GM21723 (cell line): ENCODE data around the gene TBC1D26.
A peak's percentile ranks its signal among the peaks of the same experiment; 100 is the strongest.
"Not testable (repeated sequence)": the region's sequence is repeated elsewhere in the genome, so short reads cannot be mapped to it uniquely, and the experiment has no call there.

ENCODE experiments used
- ATAC-seq: cut with Tn5 transposase; IDR thresholded peaks from one replicate; pipeline ENCODE4 v1.9.1; 2021; ENCODE audit warnings: mild to moderate bottlenecking, moderate library complexity; ENCODE audit not compliant: unreplicated experiment

The TBC1D26 gene

GRCh38 chr17:15731900-15732299 is at the start of gene TBC1D26:
Gene TBC1D26, plus strand, starts transcription at chr17:15732283. Its CDS starts 3,066 bp downstream, at chr17:15735349.
- ATAC-seq = not testable (repeated sequence)

GRCh38 chr17:15683135-15683534 is 48.9 kb upstream of the TBC1D26 start:
- not testable (repeated sequence) for ATAC-seq

DNA sequence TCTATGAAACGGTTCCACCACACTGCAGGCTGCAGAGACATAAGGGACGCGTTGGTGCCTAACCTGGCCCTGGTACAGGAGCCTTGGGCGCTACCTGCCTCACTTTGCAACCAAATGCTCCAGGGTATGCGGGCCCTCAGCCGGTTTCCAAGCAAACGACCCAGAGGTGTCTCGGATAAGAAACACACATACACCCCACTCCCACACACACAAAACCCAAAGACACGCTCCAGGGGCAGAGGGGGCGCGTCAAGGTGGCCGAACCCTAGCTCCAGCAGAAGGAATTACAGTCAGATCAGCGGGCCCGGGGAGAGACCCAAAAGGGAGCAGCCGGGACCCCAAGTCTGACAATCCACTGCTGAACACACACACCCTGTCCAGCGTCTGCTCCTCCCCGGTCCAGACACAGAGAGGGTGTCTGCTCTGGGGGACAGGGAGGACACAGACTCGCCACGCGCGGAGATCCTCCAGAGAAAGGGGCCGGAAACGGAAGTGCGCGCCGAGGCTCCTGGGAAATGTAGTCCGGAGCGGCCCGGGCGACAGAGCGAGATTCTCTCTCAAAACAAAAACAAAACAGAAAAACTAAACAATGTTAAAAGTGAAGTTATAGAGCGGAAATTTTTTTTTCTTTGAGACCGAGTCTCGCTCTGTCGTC is 48.1 kb upstream of the TBC1D26 start, which contains the start of gene TRIM16:
TSS of gene TRIM16 (minus strand) at position 488 of the 655 bp plus-strand sequence. CDS start 32,702 bp downstream, outside the sequence.
- ATAC-seq = peak; percentile 86

GRCh38 chr17:15687494-15687893 is 44.6 kb upstream of the TBC1D26 start:
- ATAC-seq = not testable (repeated sequence)

DNA sequence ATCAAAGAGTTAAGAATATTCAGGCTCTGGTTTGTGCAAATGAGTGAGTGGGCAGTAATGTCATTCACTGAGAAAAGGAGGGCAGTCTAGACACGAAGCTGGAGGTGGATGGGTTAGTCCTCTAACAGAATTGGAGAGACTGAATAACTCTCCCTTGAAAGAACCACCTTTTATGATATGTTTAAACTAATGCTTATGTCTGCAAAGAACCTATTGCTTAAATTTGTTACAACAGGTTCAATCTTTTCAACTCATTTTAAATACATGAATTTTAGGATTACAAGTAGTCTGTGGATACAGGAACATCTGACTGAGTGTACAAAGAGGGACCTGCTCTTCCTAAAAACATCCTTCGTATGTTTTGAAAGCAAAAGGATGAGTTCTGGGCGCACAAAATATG is 33.1 kb upstream of the TBC1D26 start:
- not testable (repeated sequence) for ATAC-seq

GRCh38 chr17:15699413-15699924 is 32.6 kb upstream of the TBC1D26 start, which contains the start of gene ZNF286A:
Gene ZNF286A, plus strand, starts transcription at chr17:15699752. Its CDS starts 578 bp downstream, at chr17:15700330.
- ATAC-seq = peak; percentile 99

DNA sequence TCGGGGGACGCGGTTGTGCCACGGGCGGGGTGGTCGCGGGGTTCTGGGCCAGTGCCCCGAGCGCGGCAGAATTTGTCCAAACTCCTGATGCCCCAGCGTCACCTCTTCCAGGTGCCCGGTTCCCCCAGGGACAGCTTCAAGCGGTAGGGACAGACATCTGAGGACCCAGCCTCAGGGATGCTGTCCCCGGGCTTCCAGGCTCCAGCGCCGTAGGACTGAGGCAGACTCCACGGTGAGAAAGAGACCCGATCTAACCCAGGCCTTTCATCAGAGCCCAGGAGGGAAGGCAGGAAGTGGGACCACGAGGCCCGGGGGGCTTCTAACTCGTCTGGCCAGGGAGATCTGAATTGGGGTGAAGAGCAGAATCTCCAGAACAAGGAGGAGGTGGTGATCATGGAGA is 32.1 kb upstream of the TBC1D26 start:
- not testable (repeated sequence) for ATAC-seq

GRCh38 chr17:15704239-15704638 is 27.8 kb upstream of the TBC1D26 start:
- not testable (repeated sequence) for ATAC-seq

DNA sequence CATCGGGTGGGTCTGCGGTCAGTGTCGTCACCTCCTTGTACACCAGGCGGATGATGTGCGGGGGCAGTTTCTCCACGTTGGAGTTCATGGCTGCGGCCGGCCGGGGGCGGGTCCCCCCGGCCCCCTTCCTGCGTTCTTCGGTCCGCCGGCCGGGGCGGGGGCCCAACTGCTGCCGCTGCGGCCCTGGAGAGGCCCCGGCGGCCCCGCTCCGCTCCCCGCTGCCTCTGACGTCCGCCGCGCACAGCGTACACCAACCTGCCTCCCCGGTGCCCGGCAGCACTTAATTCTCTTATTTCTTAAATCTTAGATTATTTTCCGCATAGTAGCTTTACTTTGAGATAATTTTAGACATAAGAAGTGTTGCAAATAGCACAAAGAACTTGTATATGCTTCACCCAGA is 27.3 kb upstream of the TBC1D26 start:
- ATAC-seq = not testable (repeated sequence)

- not testable (repeated sequence) for ATAC-seq
Observed at GRCh38 chr17:15708879-15709278, 23.2 kb upstream of the TBC1D26 start.

DNA sequence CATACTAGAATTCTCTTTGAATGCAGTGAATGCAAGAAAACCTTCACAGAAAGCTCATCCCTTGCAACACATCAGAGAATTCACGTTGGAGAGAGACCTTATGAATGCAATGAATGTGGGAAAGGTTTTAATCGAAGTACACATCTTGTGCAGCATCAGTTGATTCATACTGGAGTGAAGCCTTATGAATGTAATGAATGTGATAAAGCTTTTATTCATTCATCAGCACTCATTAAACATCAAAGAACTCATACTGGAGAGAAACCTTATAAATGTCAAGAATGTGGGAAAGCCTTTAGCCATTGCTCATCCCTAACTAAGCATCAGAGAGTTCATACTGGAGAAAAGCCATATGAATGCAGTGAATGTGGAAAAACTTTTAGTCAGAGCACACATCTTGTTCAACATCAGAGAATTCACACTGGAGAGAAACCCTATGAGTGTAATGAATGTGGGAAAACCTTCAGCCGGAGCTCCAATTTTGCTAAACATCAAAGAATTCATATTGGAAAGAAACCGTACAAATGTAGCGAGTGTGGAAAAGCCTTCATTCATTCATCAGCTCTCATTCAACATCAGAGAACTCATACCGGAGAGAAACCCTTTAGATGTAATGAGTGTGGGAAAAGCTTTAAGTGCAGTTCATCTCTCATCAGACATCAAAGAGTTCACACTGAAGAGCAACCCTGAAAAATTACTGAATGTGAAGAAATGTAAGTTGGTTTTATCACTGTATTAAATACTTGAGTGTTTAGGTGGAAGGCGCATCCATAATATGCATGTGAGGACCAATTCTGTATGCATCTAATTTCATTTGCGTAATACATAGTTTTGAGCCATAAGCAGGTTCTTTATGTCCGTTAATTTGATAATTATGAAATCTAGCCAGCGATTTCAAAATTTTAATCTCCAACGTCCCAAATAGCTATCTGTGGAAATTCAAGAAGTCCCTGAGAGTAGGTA is 15.2 kb upstream of the TBC1D26 start:
- not testable (repeated sequence) for ATAC-seq

DNA sequence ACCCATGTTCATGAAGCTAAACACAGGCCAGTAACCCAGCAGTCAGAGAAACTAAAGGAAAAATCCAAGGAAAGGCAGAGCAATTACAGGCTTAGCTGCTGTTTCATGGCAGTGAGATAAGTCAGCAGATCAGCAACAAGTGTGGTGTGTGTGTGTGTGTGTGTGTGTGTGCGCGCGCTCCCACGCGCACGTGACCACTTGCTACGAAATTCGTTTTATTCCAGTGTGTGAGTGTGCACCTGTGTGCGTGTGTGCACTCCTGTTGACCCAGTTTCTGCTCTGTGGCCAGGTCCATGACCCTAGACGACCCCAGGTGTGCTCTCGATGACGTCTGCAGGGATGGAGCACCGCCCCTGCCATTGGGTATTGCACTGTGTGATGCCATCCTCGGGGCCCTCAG is 1.5 kb upstream of the TBC1D26 start:
- ATAC-seq = not testable (repeated sequence)

DNA sequence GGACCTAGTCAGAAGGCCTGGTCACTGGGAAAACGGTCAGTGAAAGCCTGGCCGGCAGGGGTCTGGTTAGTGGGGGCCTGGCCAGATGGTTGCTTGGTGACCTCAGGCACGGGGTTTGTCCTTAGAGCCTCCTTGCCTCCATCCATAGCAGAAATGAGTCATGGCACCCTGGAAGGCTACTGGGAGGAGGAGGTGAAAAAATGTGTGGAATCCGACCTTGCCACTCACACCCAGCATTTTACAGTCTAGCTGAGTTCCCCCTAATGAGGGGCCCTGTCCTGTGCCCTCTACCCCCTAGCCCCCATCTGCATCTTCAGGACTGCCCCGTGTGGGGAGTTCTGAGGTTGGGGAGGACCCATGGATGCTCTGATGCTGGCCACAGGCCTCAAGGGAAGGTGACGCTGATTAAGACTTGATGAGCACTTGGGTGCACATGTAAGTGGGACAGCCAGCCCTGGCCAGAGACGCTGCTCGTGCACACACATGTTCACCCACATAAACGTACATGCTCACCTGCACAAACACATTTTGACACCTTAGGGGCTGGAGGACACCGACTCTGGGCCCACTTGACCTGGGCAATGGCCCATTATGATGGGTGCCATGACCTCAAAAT is 1.2 kb downstream of the TBC1D26 start:
- ATAC-seq = not testable (repeated sequence)

DNA sequence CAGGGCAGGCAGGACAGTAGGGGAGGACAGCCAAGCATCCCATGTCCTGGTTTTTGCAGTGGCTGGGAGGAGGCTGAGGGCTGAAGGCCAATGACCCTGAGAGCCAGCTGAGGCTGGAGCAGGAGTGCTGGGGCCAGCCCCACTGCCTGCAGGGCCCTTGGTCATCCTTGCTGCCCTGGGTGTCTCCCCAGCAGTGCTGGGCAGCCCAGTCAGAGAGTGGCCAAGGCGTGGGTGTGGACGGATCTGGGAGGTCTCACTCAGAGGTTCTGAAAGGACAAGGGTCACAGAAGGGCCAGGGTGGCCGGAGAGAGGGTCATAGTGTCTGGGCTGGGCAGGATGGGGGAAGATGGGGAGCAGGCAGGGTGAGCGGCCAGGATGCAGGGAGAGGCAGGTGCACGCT is 4.5 kb downstream of the TBC1D26 start:
- ATAC-seq = not testable (repeated sequence)

GRCh38 chr17:15738066-15738465 is 6.0 kb downstream of the TBC1D26 start:
- no peak for ATAC-seq

GRCh38 chr17:15739259-15739658 is 7.2 kb downstream of the TBC1D26 start:
- not testable (repeated sequence) for ATAC-seq

DNA sequence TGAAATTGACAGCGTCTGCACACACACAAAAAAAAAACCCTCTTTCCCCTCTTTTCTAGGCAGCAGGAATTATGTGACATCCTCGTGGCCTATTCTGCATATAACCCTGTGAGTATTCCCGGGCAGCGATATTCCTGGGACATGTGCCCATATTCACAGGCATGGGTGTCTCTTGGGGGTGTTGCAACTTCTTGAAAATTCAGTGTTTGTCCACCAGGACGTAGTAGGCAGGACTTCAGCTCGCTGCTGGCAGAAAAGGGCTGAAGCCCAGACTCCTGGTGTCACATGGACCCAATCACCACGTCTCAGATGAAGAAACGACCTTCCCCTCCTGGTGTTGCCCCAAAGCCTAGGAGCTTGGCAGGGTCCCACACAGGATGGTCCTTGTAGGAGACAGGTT is 8.0 kb downstream of the TBC1D26 start:
- not testable (repeated sequence) for ATAC-seq

DNA sequence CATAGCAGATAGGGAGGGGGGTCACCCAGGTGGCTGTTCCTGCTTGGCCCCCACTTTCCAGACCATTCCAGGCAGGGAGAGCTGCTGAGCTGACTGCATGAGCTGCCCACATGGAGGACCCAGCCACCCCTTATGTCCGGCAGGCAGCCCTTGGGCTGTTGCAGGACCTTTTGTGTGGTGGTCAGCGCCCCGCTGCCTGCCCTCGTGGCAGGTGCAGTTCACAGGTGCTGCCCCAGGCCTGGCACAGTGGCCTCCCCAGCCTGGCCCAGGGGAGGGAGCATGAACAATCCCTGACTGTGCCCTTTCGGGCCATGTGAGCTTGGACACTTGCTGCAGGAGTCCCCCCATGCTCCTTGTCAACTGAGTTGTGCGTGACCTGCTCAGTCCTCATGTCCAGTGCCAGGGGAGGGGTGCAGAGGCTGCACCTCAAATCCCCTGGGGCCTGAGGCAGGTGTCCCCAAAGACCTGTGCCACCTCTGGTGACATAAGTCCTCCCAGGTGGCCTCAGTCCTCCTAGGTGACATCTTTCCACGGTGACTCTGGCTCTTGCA is 8.6 kb downstream of the TBC1D26 start:
- ATAC-seq = no peak

GRCh38 chr17:15741624-15742023 is 9.5 kb downstream of the TBC1D26 start:
- no peak for ATAC-seq

GRCh38 chr17:15742051-15742795 is 10.1 kb downstream of the TBC1D26 start:
- no peak for ATAC-seq
